SK-MEL-5 (cell line): ENCODE results near the gene FAM240A. TPM values are rescaled to one million over a fixed set of nuclear protein-coding genes. Genes with fewer than 3 reads are reported as not detected.
A peak's percentile ranks its signal among the peaks of the same experiment; 100 is the strongest.
"Not testable (repeated sequence)": the region's sequence is repeated elsewhere in the genome, so short reads cannot be mapped to it uniquely, and the experiment has no call there.

Experiments
- DNase-seq: peaks from one replicate; pipeline ENCODE4 v3.0.0-alpha.2; 2016; ENCODE audit warnings: low read depth, low spot score
- in situ Hi-C: cut with HindIII; loops from 2 replicates; pipeline ENCODE4 v1.10.0; 2016; ENCODE audit warnings: low sequenced_read_pairs, high pct_unique_total_duplicates, low pct_unique_long_range_greater_than_20kb
- total RNA-seq: library from RNA; depleted of rRNA; stranded (reverse); fragments of >200 nt; shearing (Covaris generic); gene quantifications from 2 replicates; pipeline ENCODE4 v1.2.3, GENCODE V29; 2014

FAM240A gene
- total RNA-seq, 1 experiment from 2014 or later, result not detected

DNA sequence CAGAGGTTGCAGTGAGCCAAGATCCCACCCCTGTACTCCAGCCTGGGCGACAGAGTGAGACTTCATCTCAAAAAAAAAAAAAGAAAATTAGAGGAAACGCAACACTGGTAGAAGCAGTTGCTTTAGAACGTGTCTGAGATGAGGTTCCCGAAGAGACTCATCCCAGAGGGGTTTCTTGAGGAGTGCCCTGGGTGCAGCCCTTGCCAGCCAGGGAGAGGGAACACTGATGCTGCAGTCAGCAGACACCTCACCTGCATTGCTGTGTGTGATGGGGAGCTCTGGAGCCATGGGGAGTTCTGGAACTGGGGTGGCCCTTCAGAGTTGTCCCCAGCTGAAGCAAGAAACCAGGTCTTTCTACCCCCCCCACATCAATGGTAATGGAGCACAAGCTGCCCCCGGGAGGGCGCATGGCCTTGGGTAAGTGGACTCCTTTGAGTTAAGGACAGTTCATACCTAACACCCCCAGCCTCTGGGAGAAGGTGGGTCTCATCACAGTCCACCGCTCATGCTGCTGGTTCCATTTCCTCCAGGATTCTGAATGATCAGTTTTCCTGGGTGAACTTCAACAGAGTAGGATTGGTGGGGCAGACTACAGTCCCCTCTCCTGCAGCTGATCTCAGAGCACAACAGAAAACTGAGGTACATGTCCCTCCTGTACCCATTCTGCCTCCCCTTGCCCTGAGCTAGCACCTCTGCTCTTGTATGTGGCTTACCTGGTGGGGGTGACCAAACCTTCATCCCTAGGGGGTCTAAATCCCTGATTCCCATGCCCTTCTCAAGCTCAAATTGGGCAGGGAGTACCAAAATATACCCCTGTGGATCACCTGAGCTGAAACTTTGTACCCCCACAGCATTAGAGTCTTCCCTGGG lies 27.5 kb upstream of the FAM240A start:
- in situ Hi-C loops, result no loop called here
- no peak for DNase-seq

DNA sequence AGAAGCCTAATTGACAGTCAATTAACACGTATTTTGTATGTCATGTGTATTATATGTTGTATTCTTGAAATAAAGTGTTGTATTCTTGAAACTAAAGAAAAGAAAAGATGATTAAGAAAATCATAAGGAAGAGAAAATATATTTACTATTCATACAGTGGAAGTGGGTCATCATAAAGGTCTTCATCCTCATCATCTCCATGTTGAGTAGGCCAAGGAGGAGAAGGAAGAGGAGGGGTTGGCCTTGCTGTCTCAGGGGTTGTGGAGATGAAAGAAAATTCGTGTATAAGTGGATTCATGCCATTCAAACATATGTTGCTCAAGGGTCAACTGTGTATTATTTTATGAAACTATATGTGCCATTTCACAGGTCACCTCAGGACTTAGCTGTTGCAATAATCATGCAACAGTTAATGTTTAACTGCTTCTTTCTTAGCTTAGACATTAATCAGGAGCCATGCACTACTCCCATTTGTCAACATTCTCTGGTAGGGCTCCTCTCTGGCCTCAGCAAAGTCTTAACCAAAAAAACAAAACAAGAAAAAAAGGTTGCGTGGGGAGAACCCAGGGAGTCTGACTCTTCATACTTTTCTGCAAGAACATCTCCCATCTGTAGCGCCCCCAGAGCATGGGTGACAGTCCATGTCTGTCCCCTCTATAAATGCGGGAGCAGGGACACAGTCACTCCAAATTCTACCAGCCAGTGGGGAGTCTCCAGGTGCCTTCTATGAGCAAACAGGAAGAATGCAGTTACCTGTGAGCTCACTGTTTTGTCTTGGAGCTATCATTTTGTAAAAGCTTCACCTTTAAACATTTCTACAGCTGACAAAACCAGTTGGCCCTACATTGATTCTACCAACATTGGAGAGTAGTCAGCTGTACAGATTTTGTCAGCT lies 26.3 kb upstream of the FAM240A start:
- in situ Hi-C loops, result no loop called here

DNA sequence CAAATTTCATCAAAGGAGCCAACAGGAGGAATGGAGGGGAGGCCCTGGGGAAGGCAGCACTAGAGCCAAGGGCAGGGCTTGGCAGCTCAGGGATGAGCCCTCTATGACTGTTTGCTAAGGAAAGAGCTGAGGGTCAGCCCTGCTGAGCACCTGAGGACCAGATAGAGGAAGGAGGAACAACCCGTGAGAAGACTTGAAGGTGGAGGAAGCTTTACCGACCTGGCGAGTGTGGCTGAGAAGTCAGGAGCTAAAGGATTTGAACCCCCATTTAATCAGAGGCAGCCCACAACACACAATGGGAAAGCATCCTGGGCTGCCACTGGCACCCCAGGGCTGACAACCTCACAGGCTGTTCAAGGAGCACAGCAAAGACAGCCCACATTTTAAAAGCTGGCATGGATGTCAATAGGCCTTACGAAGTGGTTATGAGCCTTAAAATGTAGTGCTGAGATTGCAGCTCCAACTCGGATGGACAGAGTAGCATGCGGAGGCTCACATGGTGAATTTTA lies 25.5 kb upstream of the FAM240A start:
- in situ Hi-C loops, result no loop called here
- no peak for DNase-seq

More for the DNA sequence above, 26.3 kb upstream of the FAM240A start:
- DNase-seq, result no peak

DNA sequence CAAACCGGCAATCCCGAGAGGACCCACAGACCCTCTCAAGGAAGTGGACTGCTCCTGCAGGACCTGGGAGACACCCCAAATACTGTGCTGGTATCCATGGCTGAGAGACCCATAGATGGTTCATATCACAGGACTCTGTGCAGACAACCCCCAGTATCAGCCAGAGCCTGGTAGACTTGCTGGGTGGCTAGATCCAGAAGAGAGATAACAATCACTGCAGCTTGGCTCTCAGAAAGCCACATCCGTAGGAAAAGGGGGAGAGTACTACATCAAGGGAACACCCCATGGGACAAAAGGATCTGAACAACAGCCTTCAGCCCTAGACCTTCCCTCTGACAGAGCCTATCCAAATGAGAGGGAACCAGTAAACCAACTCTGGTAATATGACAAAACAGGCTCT lies 25.1 kb upstream of the FAM240A start:
- in situ Hi-C loops, DNase-seq: not testable (repeated sequence)

DNA sequence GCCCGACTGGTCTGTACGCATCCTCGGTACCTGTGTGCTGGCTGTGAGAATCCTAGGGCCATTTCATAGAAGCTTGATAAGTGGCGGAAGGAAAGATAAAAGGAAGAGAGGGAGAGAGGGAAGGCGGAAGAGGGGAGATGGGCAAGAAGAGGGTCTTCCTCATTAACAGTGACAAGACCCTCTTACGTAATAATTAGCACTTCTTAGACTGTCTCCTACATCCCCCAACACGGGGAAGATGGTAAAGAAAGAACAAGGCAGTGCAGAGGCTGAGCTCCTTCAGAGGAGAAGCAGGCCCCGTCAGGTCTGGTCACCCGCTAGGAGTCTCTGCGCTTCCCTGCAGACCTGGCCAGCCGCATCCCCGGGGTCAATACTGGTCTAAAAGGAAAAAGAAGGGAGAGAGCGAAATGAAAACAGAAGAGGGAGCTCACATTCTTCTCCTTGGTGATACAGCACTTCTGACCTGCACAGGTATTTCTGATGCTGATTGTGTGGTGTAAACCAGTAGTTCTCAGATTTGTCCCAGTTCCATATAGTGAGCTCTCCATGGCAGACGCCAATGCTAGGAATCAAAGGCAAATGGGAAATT lies 19.0 kb upstream of the FAM240A start:
- DNase-seq, result no peak
- in situ Hi-C loops, result no loop called here

DNA sequence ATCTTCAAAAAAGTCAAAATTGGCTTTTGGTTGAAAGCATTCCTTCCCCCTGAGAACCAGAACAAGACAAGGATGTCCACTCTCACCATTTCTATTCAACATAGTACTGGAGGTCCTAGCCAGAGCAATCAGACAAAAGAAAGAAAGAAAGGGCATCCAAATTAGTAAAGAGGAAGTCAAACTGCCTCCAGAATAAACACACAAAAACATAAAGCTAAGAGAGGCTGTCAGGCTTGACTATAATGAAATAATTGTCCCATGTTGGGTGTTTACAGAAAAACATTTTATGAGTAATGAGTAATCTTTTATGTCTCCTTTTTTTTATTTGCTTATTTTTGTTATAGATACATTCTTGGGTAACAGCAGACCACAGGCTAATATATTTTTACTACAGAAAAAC lies 18.3 kb upstream of the FAM240A start:
- no peak for DNase-seq
- in situ Hi-C loops, result no loop called here

DNA sequence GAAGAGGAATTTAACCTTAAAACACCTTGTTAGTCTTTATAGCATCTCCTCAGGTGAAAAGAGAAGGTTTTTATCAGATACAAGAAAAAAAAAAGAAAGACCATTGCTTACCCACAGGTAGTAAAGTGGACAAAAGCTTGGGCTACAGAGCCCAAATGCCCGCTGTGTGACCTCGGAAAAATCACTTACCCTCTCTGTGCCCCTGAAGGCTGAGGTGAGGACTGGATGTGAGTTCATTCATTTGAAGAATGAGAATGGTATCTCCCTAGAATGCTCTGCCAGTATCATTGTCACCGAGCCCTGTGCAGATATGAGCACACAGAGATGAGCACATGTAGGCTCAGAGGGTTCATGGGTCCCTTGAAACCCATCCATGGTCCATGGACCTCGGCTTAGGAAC lies 17.6 kb upstream of the FAM240A start:
- in situ Hi-C loops, result no loop called here
- no peak for DNase-seq

DNA sequence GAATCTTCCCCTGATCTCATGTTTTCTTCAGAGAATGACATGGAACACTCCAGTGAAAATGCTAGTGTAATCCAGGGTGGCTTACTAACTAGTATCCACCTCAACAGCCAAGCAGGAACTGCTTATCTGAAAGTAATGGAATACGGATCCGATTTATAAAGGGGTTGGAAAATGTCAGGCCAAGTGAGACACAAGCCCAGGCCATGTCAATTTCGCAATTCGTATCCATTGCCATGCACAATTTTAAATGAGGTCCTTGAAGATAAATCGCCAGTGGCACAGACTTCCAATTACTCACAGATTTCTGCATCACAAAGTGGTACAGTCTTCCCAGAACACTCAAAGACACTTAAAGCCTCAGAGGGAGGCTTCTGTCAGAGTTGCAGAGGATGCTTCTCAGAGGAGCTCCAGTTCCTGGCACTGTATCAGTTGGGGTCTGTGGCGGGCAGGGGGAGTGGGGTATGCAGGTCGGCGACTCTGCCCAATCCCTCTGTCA lies 16.5 kb upstream of the FAM240A start:
- in situ Hi-C loops, result no loop called here
- no peak for DNase-seq

DNA sequence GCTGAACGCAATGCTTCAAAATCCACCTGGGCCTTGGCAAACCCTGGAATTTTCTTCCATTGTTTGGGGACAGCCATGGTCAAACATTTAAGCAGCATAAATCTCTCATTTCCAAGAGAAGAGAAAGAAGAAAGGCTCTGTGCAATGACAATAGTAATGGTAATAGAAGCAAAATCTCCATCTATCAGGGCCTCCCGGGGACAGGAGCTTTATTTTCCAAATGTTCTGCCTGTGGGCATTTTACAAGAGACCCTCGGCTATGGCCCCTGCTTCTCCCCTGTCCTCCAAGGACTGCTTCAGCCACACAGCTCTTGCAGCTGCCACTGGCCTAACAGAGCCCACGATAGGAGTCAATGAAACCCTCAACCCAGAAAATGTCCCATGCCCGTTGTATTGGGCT lies 12.7 kb upstream of the FAM240A start:
- no peak for DNase-seq
- in situ Hi-C loops, result no loop called here

DNA sequence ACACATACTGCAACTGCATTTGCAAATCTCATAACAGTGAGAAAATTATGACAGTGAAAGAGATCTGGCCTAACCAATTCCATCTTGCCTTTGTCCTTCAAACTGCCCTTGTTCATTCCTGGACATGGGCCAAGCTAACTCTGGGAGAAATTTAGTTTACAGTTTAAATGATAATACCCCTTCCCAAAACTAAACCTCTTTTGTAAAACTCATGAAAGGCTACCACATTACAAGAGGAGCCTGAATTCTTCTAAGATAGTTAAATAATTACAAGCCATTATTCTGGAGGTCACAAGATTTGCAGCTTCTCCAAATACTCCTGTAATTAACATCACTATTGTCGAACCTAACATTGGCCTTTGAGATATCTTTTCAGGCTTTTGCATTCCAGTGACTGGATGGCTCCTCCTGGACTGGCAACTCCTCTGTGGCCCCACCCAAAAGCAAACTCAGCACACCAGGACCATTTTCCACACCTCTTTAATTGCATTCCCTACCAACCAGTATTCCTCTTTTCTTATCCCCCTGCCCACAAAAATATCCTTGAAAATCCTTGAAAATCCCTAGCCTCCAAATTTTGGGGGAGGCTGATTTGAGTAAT lies 8.8 kb upstream of the FAM240A start:
- in situ Hi-C loops, result no loop called here
- DNase-seq, result no peak

DNA sequence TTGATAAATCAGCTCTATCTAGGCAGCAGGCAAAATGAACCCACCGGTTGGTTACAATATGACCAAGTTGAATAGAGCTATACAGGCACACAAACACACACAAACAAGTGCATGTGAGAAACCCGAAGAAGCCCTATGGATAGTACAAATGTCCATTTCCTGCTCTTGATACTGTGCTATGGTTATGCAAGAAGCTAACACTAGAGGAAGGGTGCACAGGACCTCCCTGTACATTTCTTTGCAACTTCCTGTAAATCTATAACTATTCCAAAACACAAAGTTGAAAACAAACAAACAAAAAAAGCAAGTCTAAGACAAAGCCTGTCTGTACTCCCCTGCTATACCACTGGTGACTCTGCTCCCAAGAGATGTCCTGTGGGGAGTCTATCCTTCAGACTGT lies 8.2 kb upstream of the FAM240A start:
- in situ Hi-C loops, result no loop called here
- no peak for DNase-seq

DNA sequence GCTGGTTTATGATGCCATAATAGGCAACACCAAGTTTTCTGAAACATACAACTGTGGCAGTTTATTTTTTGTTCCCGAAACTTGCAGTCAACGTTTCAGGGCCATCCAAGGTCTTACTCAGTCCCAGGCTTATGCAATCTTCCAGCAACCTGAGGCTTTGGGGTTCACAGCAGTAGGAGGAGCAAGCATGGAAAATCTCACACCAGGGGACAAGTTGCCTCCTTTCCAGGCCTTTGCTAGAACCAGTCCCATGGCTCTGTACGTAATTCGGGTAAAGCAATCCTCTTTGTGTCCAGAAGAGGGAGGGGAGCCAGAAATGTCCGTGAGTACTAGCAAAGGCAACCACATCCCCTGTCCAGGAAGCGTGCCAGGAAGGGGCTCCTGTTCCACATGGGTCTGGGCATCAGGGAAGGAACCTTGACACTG lies 4.7 kb upstream of the FAM240A start:
- in situ Hi-C loops, result no loop called here
- peak; percentile 75 for DNase-seq

DNA sequence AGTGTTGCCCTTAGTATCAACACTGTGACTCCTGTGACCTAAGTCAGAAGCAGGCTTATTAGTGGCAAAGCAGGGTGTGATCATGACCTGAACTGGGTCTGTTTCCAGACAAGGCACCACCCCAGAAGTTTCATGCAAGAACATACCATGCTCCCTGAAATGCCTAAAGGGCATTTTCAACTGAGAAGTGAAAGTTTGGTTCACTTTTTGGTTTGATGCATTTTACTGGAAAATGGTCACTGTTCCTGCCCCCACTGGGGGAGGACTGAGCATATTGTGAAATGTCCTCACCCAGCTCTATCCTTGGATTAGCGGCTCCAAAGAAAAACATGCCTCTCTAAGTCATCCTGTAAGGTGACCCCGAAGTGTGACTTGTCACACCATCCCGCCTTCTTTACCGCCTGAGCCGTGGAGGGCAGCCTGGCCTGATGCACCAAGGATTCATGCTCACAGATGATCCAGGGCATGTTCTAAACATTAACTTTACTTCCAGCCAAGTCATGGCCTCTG lies 3.1 kb upstream of the FAM240A start:
- in situ Hi-C loops, result no loop called here
- no peak for DNase-seq

DNA sequence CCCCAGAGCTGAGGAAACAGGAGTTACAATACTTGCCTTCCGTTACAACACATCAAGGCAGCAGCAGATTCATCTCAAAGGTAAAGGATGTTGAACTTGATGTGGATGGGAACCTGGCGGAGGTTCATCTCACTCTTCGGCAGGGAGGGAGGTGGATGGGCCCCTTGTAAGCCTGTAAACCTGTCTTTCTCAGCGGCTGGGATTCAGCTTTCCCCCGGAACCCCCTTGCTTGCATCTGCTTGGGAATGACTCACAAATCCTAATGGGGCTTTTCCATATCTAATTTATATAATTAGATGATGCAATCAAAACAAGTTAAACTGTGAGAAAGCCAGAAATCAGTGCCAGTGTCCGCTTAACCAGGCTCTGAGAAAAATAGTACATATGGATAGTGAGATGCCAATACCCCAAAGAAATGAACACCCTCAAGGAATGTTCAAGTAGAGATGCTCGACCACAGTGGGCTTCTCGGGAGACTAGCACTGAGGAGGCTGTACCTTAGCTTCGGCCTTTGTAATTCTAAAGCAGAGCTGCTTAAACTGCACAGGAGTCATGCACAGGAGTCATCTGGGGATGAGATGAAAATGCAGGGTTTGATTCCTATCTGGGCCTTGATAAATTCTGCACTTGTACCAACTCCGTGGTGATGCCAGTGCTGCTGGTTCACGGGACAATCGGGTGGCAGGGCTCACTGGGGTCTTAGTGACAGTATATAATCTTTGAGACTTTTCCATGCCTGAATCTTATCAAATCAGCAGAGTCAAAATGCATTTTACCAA lies 2.2 kb upstream of the FAM240A start:
- in situ Hi-C loops, result no loop called here
- DNase-seq, result no peak

DNA sequence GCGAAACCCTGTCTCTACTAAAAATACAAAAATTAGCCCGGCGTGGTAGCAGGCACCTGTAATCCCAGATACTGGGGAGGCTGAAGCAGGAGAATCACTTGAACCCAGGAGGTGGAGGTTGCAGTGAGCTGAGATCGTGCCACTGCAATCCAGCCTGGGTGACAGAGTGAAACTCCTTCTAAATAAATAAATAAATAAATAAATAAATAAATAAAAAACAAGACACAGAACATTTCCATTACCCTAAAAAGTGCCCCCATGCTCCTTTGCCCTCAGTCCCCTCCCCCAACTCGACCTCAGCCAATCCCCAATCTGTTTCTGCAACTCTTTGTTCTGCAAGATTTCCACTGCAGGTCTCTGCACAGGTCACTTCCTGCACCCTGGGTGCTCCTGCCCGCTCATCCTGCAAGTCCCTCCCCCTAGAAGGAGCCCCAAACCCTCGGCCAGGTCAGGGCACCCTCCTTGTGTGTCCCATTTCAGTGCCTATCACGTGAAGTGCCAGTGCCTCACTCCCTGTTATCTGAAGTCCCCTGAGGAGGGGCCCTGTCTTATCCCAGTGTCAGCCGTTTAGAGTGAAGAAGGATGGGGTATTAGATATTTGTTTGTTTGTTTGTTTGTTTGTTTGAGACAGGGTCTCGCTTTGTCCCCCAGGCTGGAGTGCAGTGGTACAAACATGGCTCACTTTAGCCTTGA lies 1.1 kb downstream of the FAM240A start:
- no peak for DNase-seq
- in situ Hi-C loops, result no loop called here

DNA sequence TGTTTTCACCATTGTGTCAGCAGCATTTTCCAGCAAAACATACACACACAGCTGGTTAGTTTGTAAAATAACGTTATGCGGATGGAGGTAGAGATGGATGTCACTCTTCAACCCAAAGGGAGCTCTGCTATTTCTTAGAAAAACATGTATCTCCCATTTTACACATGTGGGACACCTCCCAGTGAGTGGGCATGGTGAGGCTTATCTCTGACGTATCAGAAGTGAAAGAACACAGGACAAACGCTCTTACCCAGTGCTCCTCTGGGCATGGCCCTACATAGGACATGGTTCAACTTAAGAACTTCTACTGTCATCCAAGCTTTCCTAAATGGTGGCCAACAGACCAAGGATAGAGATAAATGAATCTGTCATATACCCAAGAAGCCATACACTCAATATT lies 2.1 kb downstream of the FAM240A start:
- no peak for DNase-seq
- in situ Hi-C loops, result no loop called here
